Measurements from ENCODE around the gene REC114. TPM values are rescaled to one million over a fixed set of nuclear protein-coding genes. Genes with fewer than 3 reads are reported as not detected.

Gene REC114
- total and polyA plus RNA-seq, 2 donors (not counting 1 experiment from before 2014, with no cell fraction given), result not detected

GRCh38 chr15:73480050-73480449, 37.1 kb downstream of the REC114 start:
- Histone ChIP-seq H3K27ac (ENCODE audit: low read length in 2 of 2) (no peak overlapping the region), H2AFZ (ENCODE audit: insufficient read depth, low read depth, low read length, poor library complexity, severe bottlenecking) (no peak overlapping the region), H4K20me1 (ENCODE audit: control insufficient read depth, insufficient read depth, low read length, poor library complexity, severe bottlenecking) (no peaks in the 10 kb centered on the region), H3K4me1 (ENCODE audit: control insufficient read depth in 2 of 2, insufficient read depth in 2 of 2, low read length in 2 of 2) (no peaks in the 10 kb centered on the region), H3K36me3 (replicated peaks in 1 of 2; ENCODE audit: control extremely low read depth in 1 of 2, control insufficient read depth in 1 of 2, extremely low read depth in 1 of 2, insufficient read depth in 2 of 2, low read length in 1 of 2) (no peaks in the 10 kb centered on the region), H3K27me3 (replicated peaks in 1 of 4; ENCODE audit: control extremely low read depth in 1 of 4, control insufficient read depth in 3 of 4, insufficient read depth in 4 of 4, low read length in 3 of 4) (no peaks in the 10 kb centered on the region), H3K79me2 (ENCODE audit: control insufficient read depth, insufficient read depth, low read length) (no peaks in the 10 kb centered on the region), H3K9ac (ENCODE audit: low read length) (no peak overlapping the region), H3K9me3 (ENCODE audit: control extremely low read depth in 1 of 3, control insufficient read depth in 2 of 3, insufficient read depth in 1 of 3, low read length in 2 of 3) (peaks cover 0 to 3% (median 0%) of the 10 kb centered on the region in 3 donors), H3K4me3 (ENCODE audit: control extremely low read depth in 1 of 5, extremely low read depth in 1 of 5, insufficient read depth in 1 of 5, low read depth in 2 of 5, low read length in 4 of 5) (no peak overlapping the region), H3K4me2 (replicated peaks; ENCODE audit: low read depth, low read length, poor library complexity, severe bottlenecking) (no peak overlapping the region)
- ATAC-seq (ENCODE audit: low read depth) (no peak), DNase-seq (no peak)
- ChIA-PET CTCF (no interaction called here), POLR2A (no interaction called here)
- Mint-ChIP-seq H3K4me1 (peaks cover 6% of the 10 kb centered on the region), H3K4me3 (no peak overlapping the region), H3K27ac (no peak overlapping the region), H3K9me3 (ENCODE audit: insufficient read depth) (peaks cover 5% of the 10 kb centered on the region), H3K27me3 (peaks cover 13% of the 10 kb centered on the region)
- no CpG with 5 or more reads among the region's 1 CpG for WGBS (ENCODE audit: insufficient coverage)
- TF ChIP-seq EZH2 (IDR thresholded peaks at IDR 0.05; ENCODE audit: borderline replicate concordance, insufficient read depth, low read depth, low read length, poor library complexity, severe bottlenecking), result no peak
- intact Hi-C loops (cut with micrococcal nuclease), result no loop called here

GRCh38 chr15:73482166-73482565, 39.2 kb downstream of the REC114 start:
- Histone ChIP-seq H3K36me3 (replicated peaks in 1 of 2; ENCODE audit: control extremely low read depth in 1 of 2, control insufficient read depth in 1 of 2, extremely low read depth in 1 of 2, insufficient read depth in 2 of 2, low read length in 1 of 2) (no peaks in the 10 kb centered on the region), H3K4me2 (replicated peaks; ENCODE audit: low read depth, low read length, poor library complexity, severe bottlenecking) (no peak overlapping the region), H3K4me3 (ENCODE audit: control extremely low read depth in 1 of 5, extremely low read depth in 1 of 5, insufficient read depth in 1 of 5, low read depth in 2 of 5, low read length in 4 of 5) (no peak overlapping the region), H3K4me1 (ENCODE audit: control insufficient read depth in 2 of 2, insufficient read depth in 2 of 2, low read length in 2 of 2) (no peaks in the 10 kb centered on the region), H2AFZ (ENCODE audit: insufficient read depth, low read depth, low read length, poor library complexity, severe bottlenecking) (no peak overlapping the region), H3K27ac (ENCODE audit: low read length in 2 of 2) (no peak overlapping the region), H4K20me1 (ENCODE audit: control insufficient read depth, insufficient read depth, low read length, poor library complexity, severe bottlenecking) (no peaks in the 10 kb centered on the region), H3K9ac (ENCODE audit: low read length) (no peak overlapping the region), H3K27me3 (replicated peaks in 1 of 4; ENCODE audit: control extremely low read depth in 1 of 4, control insufficient read depth in 3 of 4, insufficient read depth in 4 of 4, low read length in 3 of 4) (no peaks in the 10 kb centered on the region), H3K79me2 (ENCODE audit: control insufficient read depth, insufficient read depth, low read length) (no peaks in the 10 kb centered on the region), H3K9me3 (ENCODE audit: control extremely low read depth in 1 of 3, control insufficient read depth in 2 of 3, insufficient read depth in 1 of 3, low read length in 2 of 3) (no peaks in the 10 kb centered on the region)
- no peak for TF ChIP-seq CTCF (IDR thresholded peaks at IDR 0.05)
- no peak for TF ChIP-seq EZH2 (IDR thresholded peaks at IDR 0.05; ENCODE audit: borderline replicate concordance, insufficient read depth, low read depth, low read length, poor library complexity, severe bottlenecking)
- no peak for ATAC-seq (ENCODE audit: low read depth)
- CTCF ChIA-PET, result no interaction called here
- POLR2A ChIA-PET, result no interaction called here
- Mint-ChIP-seq H3K4me1 (peaks cover 6% of the 10 kb centered on the region), H3K27ac (no peak overlapping the region), H3K9me3 (ENCODE audit: insufficient read depth) (peaks cover 5% of the 10 kb centered on the region), H3K27me3 (peaks cover 12% of the 10 kb centered on the region), H3K4me3 (no peak overlapping the region)
- DNase-seq, result no peak
- no CpG with 5 or more reads among the region's 3 CpGs for WGBS (ENCODE audit: insufficient coverage)
- intact Hi-C loops (cut with micrococcal nuclease), result no loop called here
